Skin epidermis (tissue), 12 donors: ENCODE measurements around the gene CEP104.

Experiments used
- H3K27ac ChIP-seq, 21 experiments: fragments of 200-600 bp; sonication (generic) in 11 of 21; one replicate each; pipeline ENCODE4 v1.5.0; 2020; ENCODE audit warnings: mild to moderate bottlenecking in 3 of 21, inconsistent platforms in 2 of 21, moderate library complexity in 2 of 21
- H3K4me3 ChIP-seq, 7 experiments: fragments of 200-600 bp; sonication (generic) in 2 of 7; one replicate each; pipeline ENCODE4 v1.5.0; 2020; ENCODE audit warnings: inconsistent platforms in 2 of 7, mild to moderate bottlenecking in 2 of 7, moderate library complexity in 1 of 7

CEP104 gene

DNA sequence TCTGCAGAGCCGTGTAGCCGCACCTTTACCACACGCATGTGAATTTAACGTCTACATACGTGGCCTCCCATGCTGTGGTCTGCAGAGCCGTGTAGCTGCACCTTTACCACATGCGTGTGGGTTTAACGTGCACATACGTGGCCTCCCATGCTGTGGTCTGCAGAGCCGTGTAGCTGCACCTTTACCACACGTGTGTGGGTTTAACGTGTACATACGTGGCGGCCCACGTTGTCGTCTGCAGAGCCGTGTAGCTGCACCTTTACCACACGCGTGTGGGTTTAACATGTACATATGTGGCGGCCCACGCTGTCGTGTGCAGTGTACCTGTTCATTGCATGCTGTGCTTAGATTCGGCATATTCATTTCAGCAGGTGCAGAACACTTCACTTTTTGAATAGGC lies 17.7 kb upstream of the CEP104 start:
- Histone ChIP-seq H3K4me3 (no peak overlapping the region), H3K27ac (no peak overlapping the region)

DNA sequence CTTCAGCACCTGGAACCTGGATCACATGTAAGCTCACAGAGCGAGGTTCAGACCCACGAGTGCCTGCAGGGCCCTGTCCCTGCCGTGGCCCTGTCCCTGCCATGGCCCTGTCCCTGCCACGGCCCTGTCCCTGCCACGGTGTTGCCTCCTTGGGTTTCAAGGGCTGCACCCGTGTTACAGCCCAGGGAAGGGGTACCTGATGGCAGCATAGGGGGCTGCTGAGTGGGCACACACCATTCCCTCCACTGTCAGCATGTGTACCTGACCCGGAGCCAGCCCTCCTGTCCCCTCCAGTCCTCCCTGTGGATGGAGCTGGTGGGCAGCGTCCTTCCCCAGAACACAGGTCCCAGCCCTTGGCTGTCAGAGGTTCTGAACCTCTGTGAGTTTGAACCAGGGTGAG lies 15.5 kb upstream of the CEP104 start:
- no peak overlapping the region for H3K27ac ChIP-seq
- no peak overlapping the region for H3K4me3 ChIP-seq

DNA sequence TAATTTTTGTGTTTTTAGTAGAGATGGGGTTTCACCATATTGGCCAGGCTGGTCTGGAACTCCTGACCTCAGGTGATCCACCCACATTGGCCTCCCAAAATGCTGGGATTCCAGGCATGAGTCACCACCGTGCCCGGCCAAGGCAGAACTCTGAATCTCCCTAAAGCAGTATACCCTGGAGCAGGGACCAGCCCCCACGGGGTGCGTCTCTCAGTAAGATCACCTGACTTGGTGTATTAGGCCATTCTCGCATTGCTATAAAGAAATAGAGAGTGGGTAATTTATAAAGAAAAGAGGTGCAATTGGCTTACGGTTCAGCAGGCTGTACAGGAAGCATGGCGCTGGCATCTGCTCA lies 14.4 kb upstream of the CEP104 start:
- H3K27ac ChIP-seq, result no peak overlapping the region
- no peak overlapping the region for H3K4me3 ChIP-seq

DNA sequence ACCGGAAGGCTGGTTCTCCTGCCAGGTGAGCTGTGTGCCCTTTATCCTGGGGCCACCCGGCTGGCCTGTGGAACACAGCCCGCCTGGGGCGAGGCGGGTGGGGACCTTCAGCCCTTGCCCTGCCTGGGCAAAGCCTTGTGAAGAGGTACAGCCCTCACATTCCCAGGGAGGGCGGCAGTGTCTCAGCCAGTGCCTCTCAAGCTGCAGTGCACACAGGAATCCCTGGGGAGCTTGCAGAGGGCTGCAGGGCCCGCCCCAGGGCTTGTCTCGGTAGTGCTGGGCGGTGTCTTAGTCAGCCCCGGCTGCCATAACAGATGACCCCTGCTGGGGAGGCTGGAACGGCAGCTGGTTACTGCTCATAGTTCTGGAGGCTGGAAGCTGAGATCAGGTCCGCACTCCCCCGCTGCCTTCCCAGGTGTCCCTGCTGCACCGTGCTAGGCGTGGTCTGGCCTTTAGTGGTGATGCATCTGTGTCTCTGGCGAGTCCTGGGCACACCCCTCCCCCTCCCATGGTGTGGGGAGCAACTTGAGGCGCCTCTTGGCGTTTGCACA lies 12.8 kb upstream of the CEP104 start:
- no peak overlapping the region for H3K27ac ChIP-seq
- H3K4me3 ChIP-seq, result no peak overlapping the region

DNA sequence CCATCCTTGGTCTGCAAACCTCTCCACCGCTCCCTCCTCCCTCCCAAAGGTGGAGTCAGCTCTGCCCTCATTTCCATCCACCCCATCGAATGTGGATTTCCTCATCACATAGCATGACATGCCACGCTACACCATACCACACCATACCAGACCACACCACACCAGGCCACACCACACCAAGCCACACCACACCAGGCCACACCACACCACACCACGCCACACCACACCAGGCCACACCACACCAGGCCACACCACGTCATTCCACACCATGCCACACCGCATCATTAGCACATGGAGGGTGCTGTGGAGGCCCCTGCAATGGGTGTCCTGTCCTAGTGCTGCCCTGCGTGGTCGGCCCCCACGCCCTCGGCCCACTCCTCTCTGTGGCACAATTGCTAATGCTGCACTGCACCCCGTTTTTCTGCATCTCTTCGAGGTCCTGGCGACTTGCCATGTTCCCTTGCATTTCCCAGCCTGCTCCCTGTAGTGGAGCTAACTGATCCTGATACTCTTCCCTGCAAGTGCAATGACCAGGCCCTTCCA lies 11.5 kb upstream of the CEP104 start:
- Histone ChIP-seq H3K27ac (no peak overlapping the region), H3K4me3 (no peak overlapping the region)

DNA sequence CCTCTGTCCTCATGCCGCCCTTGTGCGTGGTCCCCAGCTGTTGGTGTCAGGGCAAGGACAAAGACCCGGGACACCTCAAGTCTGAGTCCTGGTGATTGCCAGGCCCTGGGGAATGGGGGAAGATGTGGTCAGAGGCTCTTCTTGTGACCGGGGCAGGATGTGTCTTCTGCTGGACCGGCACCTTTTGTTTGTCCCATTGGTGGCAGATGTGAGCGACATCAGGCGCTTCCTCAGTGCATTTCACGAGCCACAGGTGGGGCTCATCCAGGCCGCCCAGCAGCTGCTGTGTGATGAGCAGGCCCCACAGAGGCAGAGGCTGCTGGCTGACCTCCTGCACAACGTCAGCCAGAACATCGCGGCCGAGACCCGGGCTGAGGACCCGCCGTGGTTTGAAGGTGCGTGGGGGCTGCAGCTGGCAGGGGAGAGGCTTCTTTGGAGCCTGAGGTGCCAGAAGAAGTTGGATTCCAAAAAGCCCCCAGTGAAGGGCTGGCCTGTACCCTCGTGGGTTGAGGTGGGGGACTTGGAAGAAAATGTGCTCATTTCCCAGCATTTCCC lies 8.7 kb upstream of the CEP104 start:
- H3K4me3 ChIP-seq, result no peak overlapping the region
- H3K27ac ChIP-seq, result no peak overlapping the region

DNA sequence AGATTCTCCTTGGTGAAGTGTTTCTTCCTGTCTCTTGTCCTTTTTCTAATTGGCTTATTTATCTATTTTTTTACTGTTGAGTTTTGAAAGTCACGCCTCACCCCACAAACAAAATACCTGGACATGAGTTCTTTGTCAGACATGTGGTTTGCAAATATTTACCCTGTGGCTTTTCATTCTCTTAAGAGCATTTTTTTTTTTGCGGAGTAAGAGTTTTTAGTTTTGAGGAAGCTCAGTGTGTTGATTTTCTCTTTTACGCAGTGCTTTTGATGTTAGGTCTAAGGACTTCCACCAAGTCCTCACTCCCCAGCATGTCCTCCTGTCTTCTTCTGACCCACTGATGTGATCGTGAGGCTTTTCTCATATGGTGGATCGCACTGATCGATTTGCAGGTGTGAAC lies 7.9 kb upstream of the CEP104 start:
- Histone ChIP-seq H3K27ac (no peak overlapping the region), H3K4me3 (no peak overlapping the region)

DNA sequence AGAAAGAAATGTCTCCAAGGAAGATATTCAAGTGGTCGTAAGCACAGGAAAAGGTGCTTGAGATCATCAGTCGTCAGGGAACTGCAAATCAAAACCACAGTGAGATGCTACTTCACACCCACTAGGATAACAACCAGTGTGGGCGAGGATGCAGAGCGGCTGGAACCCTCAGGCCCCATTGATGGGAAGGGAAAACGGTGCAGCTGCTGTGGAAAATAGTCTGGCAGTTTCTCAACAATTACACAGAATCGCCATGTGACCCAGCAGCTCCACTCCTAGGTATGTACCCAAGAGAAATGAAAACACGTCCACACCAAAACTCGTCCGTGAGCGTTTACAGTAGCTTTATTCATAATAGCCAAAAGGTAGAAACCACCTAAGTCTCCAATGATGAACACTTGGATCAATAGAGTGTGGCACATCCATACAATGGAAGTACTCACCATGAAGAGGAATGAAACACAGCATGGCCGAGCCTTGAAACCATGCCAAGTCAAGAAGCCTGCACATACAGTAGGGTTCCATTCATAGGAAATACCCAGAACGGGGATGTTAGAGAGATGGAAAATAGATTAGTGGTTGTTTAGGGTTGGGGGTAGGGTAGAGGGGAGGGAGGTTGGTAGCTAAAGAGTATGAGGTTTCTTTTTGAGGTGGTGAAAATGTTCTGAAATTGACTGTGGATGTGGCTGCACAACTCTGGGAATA lies 6.4 kb upstream of the CEP104 start:
- H3K4me3 ChIP-seq, result no peak overlapping the region
- no peak overlapping the region for H3K27ac ChIP-seq

DNA sequence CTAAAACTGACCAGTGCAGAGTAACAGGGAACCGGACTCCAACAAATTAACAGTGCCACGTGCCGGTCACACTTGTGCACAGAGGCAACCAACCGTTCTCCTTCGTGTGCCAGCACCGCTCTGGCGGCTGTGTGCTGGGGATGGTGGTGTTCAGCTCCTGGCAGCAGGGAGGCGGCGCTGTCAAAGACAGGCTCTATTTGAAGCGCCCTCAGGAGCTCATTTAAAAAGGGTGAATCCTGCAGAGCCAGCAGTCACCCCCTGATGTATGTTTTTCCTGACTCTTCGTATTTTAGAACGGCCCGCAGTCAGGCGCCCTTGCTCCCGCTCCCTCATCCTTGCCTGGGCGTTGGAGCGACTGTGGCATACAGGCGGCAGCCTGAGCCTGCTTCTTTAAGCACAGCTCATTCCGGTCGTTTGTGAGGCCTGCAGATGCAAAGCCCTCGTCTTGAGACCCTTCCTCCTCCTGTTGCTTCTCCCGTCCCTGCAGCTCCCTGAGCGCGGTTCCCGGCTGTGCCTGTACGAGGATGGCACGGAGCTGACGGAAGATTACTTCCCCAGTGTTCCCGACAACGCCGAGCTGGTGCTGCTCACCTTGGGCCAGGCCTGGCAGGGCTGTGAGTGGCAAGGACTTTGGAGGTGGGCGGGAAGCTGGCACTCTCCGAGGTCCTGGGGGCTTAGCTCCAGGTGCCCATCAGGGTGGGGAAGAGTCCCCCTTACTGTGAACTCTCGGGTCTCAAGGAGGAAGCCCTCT lies 1.4 kb upstream of the CEP104 start:
- Histone ChIP-seq H3K4me3 (peak overlapping the region; percentile 58 to 95 (median 84)), H3K27ac (peak overlapping the region in 1 of 21 experiments; percentile 75)

DNA sequence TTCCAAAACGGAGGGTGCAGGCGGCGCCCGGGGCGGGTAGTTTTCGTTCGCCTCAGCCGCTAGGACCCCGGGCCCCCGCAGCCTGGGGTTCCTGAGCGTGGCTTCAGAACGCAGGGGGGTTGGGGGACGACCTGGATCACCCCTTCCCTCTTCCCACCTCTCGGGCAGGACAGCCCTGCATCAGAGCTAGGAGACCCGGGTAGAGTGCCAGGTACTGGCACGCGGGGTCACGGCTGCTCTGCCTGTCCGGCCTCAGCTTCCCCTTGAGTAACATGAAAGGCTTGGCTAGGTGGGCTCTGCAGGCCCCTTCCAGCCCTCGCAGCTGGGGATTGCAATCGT lies 749 bp upstream of the CEP104 start:
- Histone ChIP-seq H3K4me3 (peak overlapping the region; percentile 58 to 95 (median 84)), H3K27ac (peak overlapping the region in 20 of 21 experiments; percentile 49 to 92 (median 80))

DNA sequence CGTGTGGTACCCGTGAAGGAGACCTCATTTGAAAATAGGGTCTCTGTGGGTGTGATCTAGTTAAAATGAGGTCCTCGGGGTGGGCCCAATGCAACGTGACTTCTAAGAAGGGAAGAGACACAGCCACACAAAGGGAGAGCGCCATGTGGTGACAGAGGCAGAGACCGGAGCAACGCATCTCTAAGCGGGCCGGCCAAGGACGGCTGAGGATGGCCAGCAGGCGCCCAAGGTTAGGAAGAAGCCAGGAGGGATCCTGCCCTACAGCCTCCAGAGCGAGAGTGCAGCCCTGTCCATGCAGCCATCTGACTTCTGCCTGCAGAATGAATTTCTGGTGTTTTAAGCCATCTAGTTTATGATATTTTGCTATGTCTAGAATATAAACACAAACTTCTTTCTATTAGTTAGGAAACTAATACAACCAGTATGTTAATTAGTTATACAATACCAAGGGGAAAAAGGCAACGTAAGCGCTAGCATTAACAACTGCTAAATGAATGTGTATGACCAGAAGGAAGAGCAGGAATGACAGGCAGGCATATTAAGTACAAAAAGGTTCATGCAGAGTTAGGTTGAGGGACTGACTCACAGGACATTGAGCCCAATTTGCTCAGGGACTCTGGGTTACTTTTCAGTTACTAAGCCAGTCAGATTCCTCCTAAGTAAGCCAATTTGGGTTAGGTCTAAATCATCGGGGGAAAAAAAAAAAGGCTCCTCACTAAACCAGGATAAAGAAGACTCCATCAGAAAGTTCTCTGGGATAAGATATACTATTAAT lies 4.1 kb downstream of the CEP104 start:
- Histone ChIP-seq H3K27ac (no peak overlapping the region), H3K4me3 (no peak overlapping the region)

DNA sequence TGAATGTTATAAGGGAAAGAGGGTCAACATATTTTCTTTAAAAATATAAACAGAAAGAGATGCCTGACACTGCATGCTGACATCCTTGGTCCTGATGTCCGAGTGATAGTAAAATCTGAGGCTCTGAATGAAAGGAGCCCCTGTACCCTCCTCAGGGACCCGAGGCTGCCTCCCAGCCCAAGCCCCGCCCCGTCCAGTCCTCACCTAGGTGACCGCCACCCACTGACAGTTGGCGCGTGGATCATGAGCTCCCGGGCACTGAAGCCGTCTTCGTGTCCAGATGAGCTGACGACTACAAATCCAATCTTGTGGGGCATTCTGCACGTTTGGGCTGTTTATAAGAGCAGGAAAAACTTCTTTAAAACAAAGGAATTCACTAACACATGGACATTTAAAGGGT lies 4.9 kb downstream of the CEP104 start:
- Histone ChIP-seq H3K4me3 (no peak overlapping the region), H3K27ac (no peak overlapping the region)

DNA sequence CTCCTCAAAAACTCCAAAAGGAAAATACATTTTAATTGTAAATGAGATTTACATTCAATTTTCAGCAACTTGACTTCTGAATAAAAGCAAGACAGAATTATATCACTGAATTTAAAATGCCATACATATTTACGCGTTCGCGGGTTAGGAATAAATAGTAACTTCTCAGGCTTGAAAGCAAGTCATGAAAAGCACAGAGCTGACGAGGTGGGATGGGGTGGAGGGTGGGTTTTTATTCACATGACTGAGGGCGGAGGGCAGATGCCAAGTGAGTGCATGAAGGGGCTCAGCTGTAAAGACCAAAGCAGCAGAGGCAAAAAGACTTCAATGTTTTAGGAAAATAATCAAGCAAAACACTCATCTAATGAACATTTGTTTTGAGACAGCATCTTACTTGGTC lies 5.7 kb downstream of the CEP104 start:
- Histone ChIP-seq H3K4me3 (no peak overlapping the region), H3K27ac (no peak overlapping the region)

DNA sequence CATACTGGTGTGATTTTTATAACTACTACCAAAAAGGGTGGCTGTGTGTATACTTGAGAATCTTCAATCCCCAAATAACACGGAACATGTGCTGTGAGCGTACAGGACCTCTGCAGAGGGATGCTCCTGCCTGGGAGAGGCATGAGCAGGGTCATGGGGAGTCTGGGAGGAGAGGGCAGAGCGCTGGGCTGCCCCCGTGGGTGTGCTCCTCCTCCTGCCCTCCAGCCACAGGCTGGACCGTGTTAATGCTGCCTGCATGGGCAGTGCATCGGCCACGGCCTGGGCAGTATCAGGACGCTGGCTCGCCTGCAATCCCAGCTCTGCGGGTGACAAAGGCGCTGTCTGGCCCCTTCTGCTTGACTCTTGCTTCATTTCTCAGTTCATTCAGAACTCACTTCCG lies 6.2 kb downstream of the CEP104 start:
- Histone ChIP-seq H3K27ac (no peak overlapping the region), H3K4me3 (no peak overlapping the region)

DNA sequence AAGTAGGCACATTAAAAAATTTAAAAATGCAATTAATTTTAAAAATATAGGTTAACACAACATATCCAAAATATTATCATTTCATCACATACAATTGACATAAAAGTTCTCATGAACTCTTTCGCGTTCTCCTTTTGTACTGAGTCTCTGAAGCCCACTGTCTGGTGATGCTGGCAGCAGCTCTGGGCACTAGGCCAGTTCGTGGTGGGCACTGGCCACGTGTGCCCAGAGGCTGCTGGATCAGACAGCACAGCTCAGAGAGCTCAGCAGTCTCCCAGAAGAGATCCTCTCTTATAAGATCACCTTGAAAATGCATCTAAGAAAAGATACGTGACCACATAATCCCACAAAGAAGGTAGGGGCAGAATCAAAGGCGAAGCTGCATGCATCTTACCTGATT lies 9.9 kb downstream of the CEP104 start:
- Histone ChIP-seq H3K4me3 (no peak overlapping the region), H3K27ac (no peak overlapping the region)

DNA sequence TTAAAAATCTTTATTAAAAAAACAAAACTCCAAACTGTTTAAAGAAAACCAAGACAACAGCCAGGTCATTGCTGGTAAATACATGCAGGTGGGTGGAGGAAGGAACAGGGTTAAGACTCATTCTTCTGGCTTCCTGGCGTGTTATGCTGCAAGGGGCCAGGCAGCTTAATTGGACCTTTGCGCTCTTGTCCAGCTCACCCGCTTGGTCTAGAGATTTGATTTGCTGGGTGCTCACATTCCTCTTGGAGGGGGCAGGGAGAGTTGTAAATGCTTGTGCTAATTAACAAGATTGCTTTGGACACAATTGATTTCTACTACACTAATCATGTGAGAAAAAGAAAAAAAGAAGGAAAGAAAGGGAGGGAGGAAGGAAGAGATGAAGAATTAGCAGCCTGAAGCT lies 10.5 kb downstream of the CEP104 start:
- no peak overlapping the region for H3K27ac ChIP-seq
- no peak overlapping the region for H3K4me3 ChIP-seq

DNA sequence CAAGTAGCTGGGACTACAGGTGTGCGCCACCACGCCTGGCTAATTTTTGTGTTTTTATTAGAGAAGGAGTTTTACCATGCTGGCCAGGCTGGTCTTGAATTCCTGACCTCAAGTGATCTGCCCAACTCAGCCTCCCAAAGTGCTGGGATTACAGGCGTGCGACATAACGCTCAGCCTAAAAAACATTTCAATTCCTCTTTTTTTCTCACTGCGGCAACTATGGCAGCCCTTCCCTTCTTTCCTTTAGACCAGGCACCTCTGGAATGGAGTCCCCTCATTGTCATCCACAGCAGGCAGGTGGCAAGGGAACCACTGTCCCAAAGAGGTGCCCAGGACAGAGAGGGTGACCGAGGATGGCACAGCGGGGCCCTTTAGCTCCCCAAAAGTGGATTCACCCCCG lies 14.1 kb downstream of the CEP104 start:
- no peak overlapping the region for H3K27ac ChIP-seq
- H3K4me3 ChIP-seq, result no peak overlapping the region

DNA sequence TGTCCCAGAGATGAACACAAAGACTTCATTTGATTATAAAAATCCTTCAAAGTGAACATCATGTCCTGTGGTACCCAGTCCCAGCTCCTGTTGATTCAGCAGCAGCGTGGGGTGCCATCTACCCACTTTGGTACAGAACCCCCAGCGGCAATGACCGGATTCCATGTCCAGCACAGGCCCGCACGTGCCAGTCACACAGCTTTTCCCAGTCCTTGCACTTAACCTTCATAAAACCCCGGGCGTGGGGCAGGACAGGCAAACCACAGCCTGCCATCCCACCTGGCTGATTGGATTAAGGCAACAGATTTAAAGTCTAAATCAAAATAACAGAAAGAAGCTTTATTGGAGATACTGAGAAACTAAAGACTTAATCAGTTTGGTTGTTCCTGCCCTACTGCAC lies 15.5 kb downstream of the CEP104 start:
- H3K27ac ChIP-seq, result no peak overlapping the region
- no peak overlapping the region for H3K4me3 ChIP-seq

DNA sequence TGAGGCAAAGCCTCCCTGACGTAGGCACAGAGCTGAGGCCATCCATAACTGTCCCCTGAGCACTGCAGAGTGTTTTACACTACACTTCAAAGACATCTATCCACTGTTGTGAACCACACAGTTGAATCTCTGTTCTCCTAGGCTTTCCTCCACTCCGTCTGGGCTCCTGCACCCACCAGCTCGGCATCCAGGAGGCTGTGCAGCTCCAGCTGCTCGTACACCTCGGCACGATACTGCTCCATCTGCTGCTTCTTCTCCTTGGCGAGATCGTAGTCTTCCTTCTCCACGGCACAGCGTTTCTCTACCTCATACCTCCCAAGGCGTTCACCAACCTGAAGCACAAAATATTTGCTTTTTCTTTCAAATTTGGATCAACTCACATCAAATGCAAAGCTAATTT lies 18.2 kb downstream of the CEP104 start:
- Histone ChIP-seq H3K4me3 (no peak overlapping the region), H3K27ac (no peak overlapping the region)

DNA sequence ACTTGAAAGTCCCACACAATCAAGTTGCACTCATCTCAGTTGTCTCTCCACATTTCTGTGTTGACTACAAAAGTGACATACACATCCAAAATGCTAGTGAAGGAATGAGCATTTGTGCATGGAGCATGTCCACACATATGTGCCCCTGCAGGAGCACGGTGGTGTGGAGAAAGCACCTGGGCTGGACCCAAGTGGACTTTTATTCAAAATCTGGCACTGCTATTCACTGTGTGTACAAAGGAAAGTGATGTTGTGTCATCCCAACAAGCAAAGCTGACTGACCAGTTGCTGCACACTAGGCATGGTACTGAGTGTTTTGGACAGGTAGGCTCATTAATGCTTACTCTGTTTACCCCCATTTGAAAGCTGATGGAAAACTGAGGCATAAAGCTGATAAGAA lies 19.3 kb downstream of the CEP104 start:
- Histone ChIP-seq H3K27ac (no peak overlapping the region), H3K4me3 (no peak overlapping the region)
